Activated CD4-positive, CD25-positive, alpha-beta regulatory T cell treated with anti-CD3 and anti-CD28 coated beads, Interleukin-2, amount 50 U/mL, for 16 hours (primary cell): Measurements from ENCODE around the gene SETD1B.
A peak's percentile ranks its signal among the peaks of the same experiment; 100 is the strongest.
"Not testable (repeated sequence)": the region's sequence is repeated elsewhere in the genome, so short reads cannot be mapped to it uniquely, and the experiment has no call there.

Source experiments
- DNase-seq: peaks from one replicate; pipeline ENCODE4 v3.0.0-alpha.2; 2020; ENCODE audit warnings: low read depth, low spot score

Gene SETD1B

DNA sequence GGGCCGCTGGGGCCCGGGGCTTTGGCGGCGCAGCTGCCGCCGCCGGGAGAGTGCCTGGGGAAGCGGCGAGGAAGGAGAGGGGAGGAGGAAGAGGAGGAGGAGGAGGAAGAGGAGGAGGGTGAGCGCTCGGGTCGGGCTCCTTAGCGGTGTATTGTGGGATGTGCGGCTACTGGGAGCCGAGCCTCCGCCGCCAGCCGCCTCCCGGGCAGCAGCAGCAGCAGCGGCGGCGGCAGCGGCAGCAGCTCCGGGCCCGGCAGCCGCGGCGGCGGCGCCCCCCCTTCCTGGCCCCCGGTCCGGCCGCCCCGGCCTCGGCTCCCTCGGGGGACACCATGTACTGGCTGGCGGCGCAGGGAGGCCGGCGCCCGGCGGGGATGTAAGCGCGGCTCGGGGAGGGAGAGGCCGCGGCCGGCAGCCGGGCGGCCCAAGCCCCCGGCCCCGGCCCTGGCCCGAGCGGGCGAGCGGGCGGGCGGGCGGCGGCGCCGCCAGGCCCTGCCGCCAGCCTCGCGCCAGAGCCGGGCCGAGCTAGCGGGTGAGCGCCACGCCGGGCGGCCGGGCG, at the start of gene SETD1B:
Gene SETD1B (plus strand): TSS at position 149 of the 556 bp plus-strand sequence. CDS start 729 bp downstream, outside the sequence.
- DNase-seq: no peak

- no peak for DNase-seq
These were observed 49.0 kb upstream of the SETD1B start for GRCh38 chr12:121754836-121755235.

GRCh38 chr12:121755591-121755990, 48.2 kb upstream of the SETD1B start:
- DNase-seq: no peak

GRCh38 chr12:121758536-121758935, 45.3 kb upstream of the SETD1B start:
- DNase-seq: not testable (repeated sequence)

GRCh38 chr12:121762269-121762668, 41.5 kb upstream of the SETD1B start:
- no peak for DNase-seq

DNA sequence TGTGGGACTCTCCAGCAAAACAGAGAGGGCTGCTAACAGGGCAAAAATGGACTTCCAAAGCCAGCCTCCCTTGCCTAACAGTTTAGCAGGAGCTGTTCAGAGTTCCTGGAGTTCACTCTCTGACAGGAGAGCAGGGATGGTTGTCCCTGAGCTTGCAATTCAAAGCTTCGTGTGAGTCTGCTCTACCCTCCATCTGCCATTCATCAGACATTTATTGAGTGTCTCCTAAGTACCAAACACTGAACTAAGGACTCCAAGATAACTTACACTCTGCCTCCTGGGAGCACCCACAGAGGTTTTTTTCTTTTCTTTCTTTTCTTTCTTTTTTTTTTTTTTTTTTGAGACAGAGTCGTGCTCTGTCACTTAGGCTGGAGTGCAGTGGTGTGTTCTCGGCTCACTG, 39.0 kb upstream of the SETD1B start:
- DNase-seq: no peak

- no peak for DNase-seq
These were observed 38.2 kb upstream of the SETD1B start for GRCh38 chr12:121765573-121765972.

DNA sequence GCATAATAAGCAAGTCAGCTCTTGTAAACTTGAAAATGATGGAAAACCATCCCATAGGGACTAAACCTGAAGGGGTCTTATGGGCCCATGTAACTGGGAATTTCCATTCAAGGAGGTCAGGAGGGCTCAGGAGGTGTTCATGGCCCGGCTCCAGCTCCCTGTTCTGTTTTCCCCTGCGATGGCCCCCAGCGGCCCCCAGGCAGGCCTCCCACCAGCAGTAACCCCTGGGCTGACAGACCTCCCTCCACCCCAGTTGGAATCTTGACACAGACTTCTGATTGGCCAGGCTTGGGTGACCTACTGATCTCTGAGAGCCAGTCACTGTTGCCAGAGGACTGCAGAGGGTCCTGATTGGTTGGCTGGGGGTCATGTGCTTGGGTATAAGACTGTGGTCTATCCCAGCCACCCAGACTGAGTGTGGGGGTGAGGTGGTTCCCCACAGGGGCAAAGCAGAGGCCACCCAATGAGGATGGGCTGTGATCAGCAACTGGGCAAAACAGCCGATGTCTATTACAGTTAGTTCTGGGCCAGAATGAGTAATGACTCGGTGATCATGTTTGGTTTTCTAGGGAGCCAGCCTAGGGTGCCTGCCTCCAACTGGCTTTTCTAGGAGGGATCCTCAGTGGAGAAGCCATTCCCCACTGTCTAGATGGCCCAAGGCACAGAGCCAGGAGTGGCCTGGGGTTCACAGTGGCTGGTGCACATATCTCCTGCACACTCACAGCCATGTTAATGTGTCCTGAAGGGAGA, 37.3 kb upstream of the SETD1B start:
- DNase-seq: no peak

GRCh38 chr12:121767525-121768016, 36.2 kb upstream of the SETD1B start:
- no peak for DNase-seq

GRCh38 chr12:121769297-121769830, 34.4 kb upstream of the SETD1B start:
- DNase-seq: no peak

GRCh38 chr12:121769831-121770301, 33.9 kb upstream of the SETD1B start:
- DNase-seq: no peak

GRCh38 chr12:121770388-121770787, 33.4 kb upstream of the SETD1B start:
- no peak for DNase-seq

DNA sequence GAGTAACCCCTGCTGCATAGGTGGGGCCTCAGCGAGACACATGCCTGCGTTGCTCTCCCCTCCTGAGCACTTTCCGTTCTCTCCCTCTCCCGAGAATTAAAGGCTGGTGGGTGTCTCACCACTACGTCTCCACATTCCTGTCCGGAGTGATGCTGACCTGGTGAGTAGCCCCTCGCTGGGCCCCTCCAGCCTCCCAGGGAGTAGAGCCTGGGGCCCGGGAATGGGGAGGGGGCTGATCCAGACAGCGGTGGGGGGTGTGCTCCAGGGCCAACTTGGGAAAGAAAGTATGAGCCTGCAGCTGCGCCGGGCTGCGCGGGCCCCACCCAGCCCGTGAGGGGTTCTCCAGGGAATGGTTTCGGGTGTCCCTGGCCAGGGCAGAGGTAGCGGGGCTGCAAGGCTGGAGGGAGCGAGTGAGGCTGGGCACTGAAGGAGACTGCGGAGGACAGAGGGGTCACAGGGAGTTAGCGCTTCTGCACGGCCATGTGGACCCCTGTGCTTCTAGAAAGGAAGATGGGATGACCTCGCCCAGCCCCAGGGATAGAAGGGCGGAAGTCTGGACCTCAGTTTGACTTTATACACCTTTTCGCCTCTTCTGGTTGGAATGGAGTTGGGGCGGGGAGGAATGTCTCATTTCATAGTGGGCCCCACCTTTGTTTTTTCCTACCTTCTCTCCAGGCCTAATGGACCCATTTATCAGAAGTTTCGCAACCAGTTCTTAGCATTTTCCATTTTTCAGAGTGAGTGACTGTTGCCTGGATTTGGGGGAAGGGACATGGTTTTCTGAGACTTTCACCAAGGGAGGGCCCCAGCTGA, 32.8 kb upstream of the SETD1B start:
- DNase-seq: no peak

DNA sequence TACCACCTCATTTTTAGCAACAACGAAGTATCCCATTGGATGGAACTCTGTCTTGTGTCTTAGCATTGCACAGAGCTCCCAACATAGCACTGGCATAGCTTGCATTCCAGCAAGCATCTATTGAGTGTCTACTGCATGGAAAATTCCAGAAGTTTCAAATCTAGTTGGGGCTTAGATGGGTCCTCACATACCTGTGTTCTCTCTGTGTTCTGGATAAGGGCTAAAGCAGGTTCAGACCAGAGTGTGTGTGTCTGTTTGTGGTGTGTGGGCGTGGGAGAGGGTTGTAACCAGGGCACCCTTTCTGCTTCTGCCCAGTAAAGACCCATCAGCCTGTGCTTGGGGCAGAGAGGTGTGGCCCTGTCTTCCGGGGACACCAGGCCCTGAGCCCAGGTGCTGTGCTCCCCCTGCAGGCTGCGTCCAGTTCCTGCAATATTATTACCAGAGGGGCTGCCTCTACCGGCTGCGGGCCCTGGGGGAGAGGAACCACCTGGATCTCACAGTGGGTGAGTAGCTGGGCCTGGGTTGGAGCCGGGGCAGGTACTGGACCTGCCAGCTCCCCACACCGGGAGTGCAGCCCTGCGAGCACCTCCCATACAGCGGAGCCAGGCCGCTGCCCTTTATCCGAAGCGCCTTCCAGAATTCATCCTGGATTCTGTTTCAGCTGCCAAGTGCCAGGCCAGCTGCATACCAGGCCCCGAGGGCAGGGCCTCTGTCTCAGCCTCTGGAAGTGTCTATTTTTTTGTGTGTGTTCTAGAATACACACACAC, 30.6 kb upstream of the SETD1B start:
- DNase-seq: peak; percentile 61

DNA sequence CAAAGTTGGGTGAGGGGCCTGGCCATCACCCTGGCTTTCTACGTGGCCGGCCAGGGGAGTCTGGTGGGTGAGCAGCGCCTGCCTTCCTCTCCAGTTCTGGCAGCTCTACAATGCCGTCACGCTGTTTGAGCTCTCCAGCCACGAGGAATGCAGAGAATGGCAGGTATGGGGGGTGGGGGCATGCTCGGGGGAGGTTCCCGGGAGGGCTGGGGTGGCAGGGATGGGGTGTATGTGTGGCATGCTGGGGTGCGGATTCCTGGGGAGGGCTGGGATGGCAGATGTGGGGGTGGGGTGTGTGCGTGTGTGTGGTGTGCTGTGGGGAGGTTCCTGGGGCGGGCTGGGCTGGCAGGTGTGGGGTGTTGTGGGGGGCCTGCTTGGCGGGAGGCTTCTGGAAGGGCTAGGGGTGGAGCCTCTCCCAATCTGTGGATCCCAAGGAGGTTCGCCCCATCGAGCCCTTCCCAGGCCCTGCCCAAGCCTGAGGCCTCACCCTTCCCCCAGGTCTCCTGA, 28.8 kb upstream of the SETD1B start:
- no peak for DNase-seq

GRCh38 chr12:121775501-121775900, 28.3 kb upstream of the SETD1B start:
- no peak for DNase-seq

GRCh38 chr12:121776190-121777098, 27.4 kb upstream of the SETD1B start:
- DNase-seq: peak; percentile 83

DNA sequence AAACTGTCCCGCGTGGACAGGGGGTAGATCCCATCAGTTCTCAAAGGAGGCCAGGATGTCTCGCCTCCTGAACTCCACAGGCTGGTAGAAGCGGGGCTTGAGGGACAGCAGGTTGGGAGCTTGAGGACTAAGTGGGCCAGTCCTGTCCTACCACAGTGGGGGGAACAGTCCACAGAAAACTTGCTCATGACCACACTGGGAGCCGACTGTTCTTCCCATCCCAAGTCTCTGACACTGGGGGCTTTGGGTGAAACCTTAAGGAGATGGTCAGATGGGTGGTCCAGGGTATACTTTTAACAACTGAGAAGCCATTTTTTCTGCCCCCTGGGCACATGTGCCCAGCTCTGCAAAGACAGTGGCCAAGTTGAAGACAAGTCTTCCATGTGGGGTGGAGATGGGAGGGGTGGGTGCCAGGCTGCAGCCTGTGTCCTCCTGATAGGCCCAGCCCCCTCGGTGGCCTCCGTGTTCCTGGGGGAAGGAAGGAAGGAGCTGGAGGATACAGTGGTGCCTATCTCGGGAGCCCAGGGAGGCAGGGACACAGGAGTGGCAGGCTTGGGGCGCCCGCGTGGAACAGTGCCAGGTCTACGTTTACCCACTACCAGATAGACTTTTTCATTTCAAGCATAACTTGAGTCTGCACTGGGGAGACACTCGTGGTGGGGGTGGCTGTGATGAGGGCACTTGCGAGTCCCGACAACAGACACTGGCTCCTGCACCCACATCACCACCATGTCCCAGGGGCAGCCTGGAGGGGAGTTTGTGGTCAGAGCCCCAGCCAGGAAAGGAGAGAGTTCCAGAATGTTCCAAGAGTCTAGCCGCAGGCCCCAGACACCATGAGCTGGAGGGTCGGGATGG, 25.0 kb upstream of the SETD1B start:
- DNase-seq: no peak

DNA sequence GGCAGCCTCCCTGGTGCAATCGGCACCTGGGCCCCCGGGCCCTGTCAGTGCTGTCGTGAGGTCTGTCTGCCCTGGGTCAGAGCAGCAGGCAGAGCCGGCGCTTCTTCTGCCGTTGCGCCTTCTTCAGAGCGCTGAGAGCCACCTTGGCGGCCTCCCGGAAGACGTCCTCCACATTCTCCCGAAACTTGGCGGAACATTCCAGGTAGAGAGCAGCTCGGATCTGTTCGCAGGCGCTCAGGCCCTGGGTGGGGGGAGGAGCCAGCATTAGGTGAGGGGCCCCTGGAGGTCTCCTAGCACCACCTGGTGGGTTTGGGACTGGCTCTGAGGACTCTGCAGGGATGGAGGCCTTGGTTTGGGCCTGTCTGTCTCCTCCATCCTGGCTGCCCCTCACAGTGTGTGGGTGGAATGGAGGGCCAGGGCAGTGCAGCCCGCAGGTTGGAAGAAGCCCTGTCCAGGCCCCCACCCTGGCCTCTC, 24.4 kb upstream of the SETD1B start:
- DNase-seq: no peak
